ENCODE data around the gene MIGA2. TPM values are rescaled to one million over a fixed set of nuclear protein-coding genes. Genes with fewer than 3 reads are reported as not detected.

Gene MIGA2
- total and polyA plus RNA-seq, 2 of the 8 experiments (the other 6 are each of a cell fraction or from before 2014, with no cell fraction given) = 24.6 to 39.0 TPM

GRCh38 chr9:129068110-129068509 is 31.7 kb downstream of the MIGA2 start:
- FAIRE-seq (no peak), DNase-seq (ENCODE audit: low read depth in 1 of 2, low spot score in 2 of 2) (no peak)
- no peak overlapping the region for H3K4ac ChIP-seq (replicated peaks; ENCODE audit: insufficient read length, low read depth, low read length)
- no peak overlapping the region for H3K4me2 ChIP-seq (ENCODE audit: insufficient read depth in 1 of 2, low read depth in 2 of 2, low read length in 2 of 2)
- ChIA-PET CTCF (ENCODE audit: partially characterized antibody) (interaction anchor here (1.2 kb wide), 1 partner anchor 29 kb away, joined by 3 read pairs; no protein-coding TSS in a partner anchor), POLR2A (ENCODE audit: partially characterized antibody) (interaction anchor here (1.0 to 1.4 kb wide), 3 partner anchors 61 to 74 kb away, joined by 3 to 4 read pairs (median 3); no protein-coding TSS in a partner anchor)
- H4K5ac ChIP-seq (ENCODE audit: insufficient read length, low read depth, low read length) = no peak overlapping the region
- no peak overlapping the region for H3K18ac ChIP-seq (ENCODE audit: extremely low read depth, low read length)
- no peaks in the 10 kb centered on the region for H3K9me3 ChIP-seq (ENCODE audit: insufficient read depth in 2 of 2, low read depth in 1 of 2, low read length in 1 of 2)
- no peak overlapping the region for H2AFZ ChIP-seq (ENCODE audit: low read length)
- TF ChIP-seq ASH2L (IDR thresholded peaks at IDR 0.05; ENCODE audit: low read length) (no peak), ATF2 (IDR thresholded peaks at IDR 0.05; ENCODE audit: low read length) (no peak), BCL11A (IDR thresholded peaks at IDR 0.05; ENCODE audit: low read depth in 2 of 2, low read length in 2 of 2) (no peak), ZNF274 (IDR thresholded peaks at IDR 0.05; ENCODE audit: borderline replicate concordance, extremely low read depth, low read length) (no peak)
- no peak overlapping the region for H2BK12ac ChIP-seq (ENCODE audit: low read depth, low read length)
- no peak overlapping the region for H2BK120ac ChIP-seq (replicated peaks; ENCODE audit: low read depth, low read length)
- H3K9ac ChIP-seq (replicated peaks in 1 of 4; ENCODE audit: extremely low read depth in 1 of 4, low read depth in 3 of 4, low read length in 3 of 4) = no peak overlapping the region
- peaks cover 4 to 30% (median 17%) of the 10 kb centered on the region in 4 experiments; a peak in 6 of 8 replicates for H3K36me3 ChIP-seq (ENCODE audit: control insufficient read depth in 2 of 4, insufficient read depth in 4 of 4, low read length in 3 of 4)
- no peaks in the 10 kb centered on the region for H3K23me2 ChIP-seq (ENCODE audit: low read depth, low read length)
- WGBS, 2 experiments (ENCODE audit: extremely low coverage in 1 of 2, insufficient coverage in 1 of 2, insufficient read length in 1 of 2, insufficient replicate concordance in 2 of 2, low coverage in 1 of 2, low lambda C conversion rate in 2 of 2, missing lambda C conversion rate in 1 of 2) = 93% methylated on average over 18 of the region's 19 CpGs; no CpG with 5 or more reads in 1 of the 2 experiments
- no peak overlapping the region for H3K56ac ChIP-seq (replicated peaks; ENCODE audit: insufficient read length, low read depth, low read length)
- H3K27me3 ChIP-seq (replicated peaks in 1 of 4; ENCODE audit: control insufficient read depth in 3 of 4, extremely low read depth in 1 of 4, insufficient read depth in 3 of 4, low read length in 3 of 4) = no peaks in the 10 kb centered on the region
- H3K79me1 ChIP-seq (ENCODE audit: low read depth, low read length) = no peaks in the 10 kb centered on the region
- peaks cover 6 to 19% (median 17%) of the 10 kb centered on the region in 4 experiments for H3K4me1 ChIP-seq (replicated peaks in 1 of 4; ENCODE audit: control insufficient read depth in 3 of 4, insufficient read depth in 4 of 4, low read length in 3 of 4)
- H4K91ac ChIP-seq (replicated peaks; ENCODE audit: insufficient read length, low read length) = no peak overlapping the region
- no peak overlapping the region; the same call in 1 of the 2 replicates for H2BK5ac ChIP-seq (ENCODE audit: low read depth, low read length)
- no peak overlapping the region for H2BK15ac ChIP-seq (ENCODE audit: low read length)
- no peak overlapping the region for H2BK20ac ChIP-seq (ENCODE audit: low read length)
- H4K8ac ChIP-seq (ENCODE audit: extremely low read depth, insufficient read depth, low read length) = no peak overlapping the region
- no peak overlapping the region for H3K23ac ChIP-seq (ENCODE audit: insufficient read length)
- peaks cover 1 to 3% of the 10 kb centered on the region in 2 experiments for H4K20me1 ChIP-seq (replicated peaks in 1 of 2; ENCODE audit: control insufficient read depth in 1 of 2, insufficient read depth in 2 of 2, low read length in 2 of 2)
- H3K79me2 ChIP-seq (ENCODE audit: control insufficient read depth in 1 of 2, insufficient read depth in 2 of 2, low read length in 2 of 2) = no peaks in the 10 kb centered on the region
- no peak overlapping the region for H3K4me3 ChIP-seq (ENCODE audit: extremely low read depth in 1 of 4, insufficient read depth in 2 of 4, low read depth in 3 of 4, low read length in 4 of 4)
- H2AK5ac ChIP-seq (ENCODE audit: low read depth, low read length) = no peak overlapping the region
- H3K27ac ChIP-seq (ENCODE audit: low read depth, low read length) = no peak overlapping the region
- H3K14ac ChIP-seq (ENCODE audit: insufficient read length) = no peak overlapping the region

All from H1 (cell line).